ENCODE results near the gene PALM2AKAP2.

PALM2AKAP2 gene

GRCh38 chr9:109775516-109775915, 4.5 kb upstream of the PALM2AKAP2 start:
- no peak for DNase-seq

- no peak for DNase-seq
These were observed 3.6 kb upstream of the PALM2AKAP2 start for GRCh38 chr9:109776391-109776790.

GRCh38 chr9:109780453-109781033, 545 bp downstream of the PALM2AKAP2 start:
- no peak for DNase-seq

GRCh38 chr9:109781086-109781485, 1.1 kb downstream of the PALM2AKAP2 start:
- DNase-seq = no peak

- DNase-seq = no peak
These were observed 1.7 kb downstream of the PALM2AKAP2 start for GRCh38 chr9:109781541-109782197.

GRCh38 chr9:109787735-109788134, 7.7 kb downstream of the PALM2AKAP2 start:
- DNase-seq = no peak

- DNase-seq = no peak
These were observed 9.6 kb downstream of the PALM2AKAP2 start for GRCh38 chr9:109789556-109789955.

- no peak for DNase-seq
These were observed 10.0 kb downstream of the PALM2AKAP2 start for GRCh38 chr9:109789971-109790370.

- no peak for DNase-seq
These were observed 11.1 kb downstream of the PALM2AKAP2 start for GRCh38 chr9:109791003-109791677.

GRCh38 chr9:109791747-109792146, 11.7 kb downstream of the PALM2AKAP2 start:
- no peak for DNase-seq

- DNase-seq = no peak
These were observed 13.1 kb downstream of the PALM2AKAP2 start for GRCh38 chr9:109792951-109793546.

- DNase-seq = no peak
These were observed 13.9 kb downstream of the PALM2AKAP2 start for GRCh38 chr9:109793921-109794320.

- no peak for DNase-seq
These were observed 14.5 kb downstream of the PALM2AKAP2 start for GRCh38 chr9:109794361-109795012.

- no peak for DNase-seq
These were observed 15.6 kb downstream of the PALM2AKAP2 start for GRCh38 chr9:109795613-109796012.

GRCh38 chr9:109796078-109796477, 16.1 kb downstream of the PALM2AKAP2 start:
- no peak for DNase-seq

- DNase-seq = no peak
These were observed 17.0 kb downstream of the PALM2AKAP2 start for GRCh38 chr9:109797006-109797405.

GRCh38 chr9:109797509-109797908, 17.5 kb downstream of the PALM2AKAP2 start:
- DNase-seq = no peak

- DNase-seq = no peak
These were observed 19.1 kb downstream of the PALM2AKAP2 start for GRCh38 chr9:109799141-109799540.

- DNase-seq = no peak
These were observed 19.8 kb downstream of the PALM2AKAP2 start for GRCh38 chr9:109799792-109800191.

- no peak for DNase-seq
These were observed 21.5 kb downstream of the PALM2AKAP2 start for GRCh38 chr9:109801484-109801883.

GRCh38 chr9:109802491-109802890, 22.5 kb downstream of the PALM2AKAP2 start:
- DNase-seq = no peak

GRCh38 chr9:109805050-109805449, 25.1 kb downstream of the PALM2AKAP2 start:
- DNase-seq = no peak

- DNase-seq = no peak
These were observed 26.6 kb downstream of the PALM2AKAP2 start for GRCh38 chr9:109806506-109807115.

Data from cortex of kidney (tissue), 1 donor.